Skin of body (tissue), 2 donors: ENCODE measurements around the gene ADAT3. TPM values are rescaled to one million over a fixed set of nuclear protein-coding genes. Genes with fewer than 3 reads are reported as not detected.

Experiments used
- DNase-seq: peaks from one replicate; lab custom pipeline; 2025; lab: John Stamatoyannopoulos, UW
- total RNA-seq: library from RNA; depleted of rRNA; stranded (reverse); fragments of >200 nt; gene quantifications from one replicate; pipeline ENCODE4 v1.2.3, GENCODE V29; 2014

The ADAT3 gene
- total RNA-seq = 2.5 TPM

GRCh38 chr19:1905110-1905862 is at the start of gene ADAT3, which contains the start of gene SCAMP4:
ADAT3 (plus strand) TSS chr19:1905399; CDS start chr19:1912048, 6,649 bp downstream.
SCAMP4 (plus strand) TSS chr19:1905399; CDS start chr19:1915020, 9,621 bp downstream.
- DNase-seq = peak; percentile 98

GRCh38 chr19:1855828-1856255 is 49.4 kb upstream of the ADAT3 start:
- no peak for DNase-seq

- no peak for DNase-seq
Measured at GRCh38 chr19:1856345-1856697, 48.9 kb upstream of the ADAT3 start.

GRCh38 chr19:1856698-1857603 is 48.2 kb upstream of the ADAT3 start:
- no peak for DNase-seq

GRCh38 chr19:1857648-1858326 is 47.4 kb upstream of the ADAT3 start:
- DNase-seq = no peak

- DNase-seq = no peak
Measured at GRCh38 chr19:1858412-1859081, 46.7 kb upstream of the ADAT3 start.

- no peak for DNase-seq
Measured at GRCh38 chr19:1859331-1859781, 45.8 kb upstream of the ADAT3 start.

GRCh38 chr19:1860042-1860775 is 45.0 kb upstream of the ADAT3 start:
- peak; percentile 72 for DNase-seq

GRCh38 chr19:1860821-1861598 is 44.2 kb upstream of the ADAT3 start:
- DNase-seq = no peak

- no peak for DNase-seq
Measured at GRCh38 chr19:1861599-1862031, 43.6 kb upstream of the ADAT3 start.

GRCh38 chr19:1862068-1862423 is 43.2 kb upstream of the ADAT3 start:
- DNase-seq = no peak

GRCh38 chr19:1862424-1863327 is 42.5 kb upstream of the ADAT3 start:
- DNase-seq = no peak

GRCh38 chr19:1863328-1863637 is 41.9 kb upstream of the ADAT3 start, which contains the start of gene KLF16:
KLF16 (minus strand) TSS chr19:1863579; CDS start chr19:1863497, 82 bp downstream.
- no peak for DNase-seq

GRCh38 chr19:1863638-1864479 is 41.3 kb upstream of the ADAT3 start:
- peak; percentile 91 for DNase-seq

- no peak for DNase-seq
Measured at GRCh38 chr19:1864480-1865171, 40.6 kb upstream of the ADAT3 start.

GRCh38 chr19:1865172-1866010 is 39.8 kb upstream of the ADAT3 start:
- no peak for DNase-seq
